ENCODE measurements around the gene ZKSCAN5. TPM values are rescaled to one million over a fixed set of nuclear protein-coding genes. Genes with fewer than 3 reads are reported as not detected.

ZKSCAN5 gene
- total RNA-seq, 1 donor from 2014 or later: 15.3 TPM

DNA sequence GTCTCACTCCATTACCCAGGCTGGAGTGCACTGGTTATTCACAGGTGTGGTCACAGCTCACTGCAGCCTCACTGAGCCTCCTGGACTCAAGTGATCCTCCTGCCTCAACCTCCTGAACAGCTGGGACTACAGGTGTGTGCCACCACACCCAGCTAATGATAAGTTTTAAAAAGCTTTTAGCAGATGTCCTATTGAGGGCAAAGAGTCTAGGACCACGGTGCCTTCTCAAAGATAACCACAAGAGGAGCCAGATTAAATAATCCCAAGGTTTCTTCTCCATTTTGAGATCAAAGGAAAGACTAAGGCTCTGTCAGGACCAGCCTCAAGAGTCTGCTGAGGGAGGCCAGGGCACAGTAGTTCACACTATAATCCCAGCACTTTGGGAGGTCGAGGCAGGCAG lies 43.2 kb upstream of the ZKSCAN5 start:
- Histone ChIP-seq H3K36me3 (ENCODE audit: insufficient read depth, low read length) (peaks cover 33% of the 10 kb centered on the region), H3K27me3 (ENCODE audit: insufficient read depth, low read length) (no peaks in the 10 kb centered on the region), H3K4me2 (ENCODE audit: low read length) (no peak overlapping the region), H3K9ac (ENCODE audit: low read length) (no peak overlapping the region), H3K9me3 (ENCODE audit: insufficient read depth, low read depth, low read length) (no peaks in the 10 kb centered on the region), H3K79me2 (ENCODE audit: insufficient read depth, low read length) (peaks cover 98% of the 10 kb centered on the region), H3K4me3 (ENCODE audit: insufficient read depth, low read depth, low read length) (no peak overlapping the region), H2AFZ (ENCODE audit: low read depth, low read length) (no peak overlapping the region), H3K4me1 (ENCODE audit: insufficient read depth, low read length) (peaks cover 8% of the 10 kb centered on the region), H4K20me1 (ENCODE audit: insufficient read depth, low read length) (peaks cover 66% of the 10 kb centered on the region), H3K27ac (ENCODE audit: low read depth, low read length) (no peak overlapping the region)
- peaks cover 18% of the 10 kb centered on the region for H3K36me3 Mint-ChIP-seq (ENCODE audit: low read depth, unreplicated experiment)
- no peaks in the 10 kb centered on the region for H3K27me3 Mint-ChIP-seq (ENCODE audit: low read depth, unreplicated experiment)
- H3K9me3 Mint-ChIP-seq (ENCODE audit: unreplicated experiment): no peaks in the 10 kb centered on the region
- peaks cover 9% of the 10 kb centered on the region for H3K4me1 Mint-ChIP-seq (ENCODE audit: low read depth, unreplicated experiment)
- H3K4me3 Mint-ChIP-seq (ENCODE audit: unreplicated experiment): no peak overlapping the region
- H3K27ac Mint-ChIP-seq (ENCODE audit: unreplicated experiment): no peak overlapping the region
- DNase-seq (ENCODE audit: low read depth): no peak
- FAIRE-seq: no peak
- TF ChIP-seq, protein P1, sequence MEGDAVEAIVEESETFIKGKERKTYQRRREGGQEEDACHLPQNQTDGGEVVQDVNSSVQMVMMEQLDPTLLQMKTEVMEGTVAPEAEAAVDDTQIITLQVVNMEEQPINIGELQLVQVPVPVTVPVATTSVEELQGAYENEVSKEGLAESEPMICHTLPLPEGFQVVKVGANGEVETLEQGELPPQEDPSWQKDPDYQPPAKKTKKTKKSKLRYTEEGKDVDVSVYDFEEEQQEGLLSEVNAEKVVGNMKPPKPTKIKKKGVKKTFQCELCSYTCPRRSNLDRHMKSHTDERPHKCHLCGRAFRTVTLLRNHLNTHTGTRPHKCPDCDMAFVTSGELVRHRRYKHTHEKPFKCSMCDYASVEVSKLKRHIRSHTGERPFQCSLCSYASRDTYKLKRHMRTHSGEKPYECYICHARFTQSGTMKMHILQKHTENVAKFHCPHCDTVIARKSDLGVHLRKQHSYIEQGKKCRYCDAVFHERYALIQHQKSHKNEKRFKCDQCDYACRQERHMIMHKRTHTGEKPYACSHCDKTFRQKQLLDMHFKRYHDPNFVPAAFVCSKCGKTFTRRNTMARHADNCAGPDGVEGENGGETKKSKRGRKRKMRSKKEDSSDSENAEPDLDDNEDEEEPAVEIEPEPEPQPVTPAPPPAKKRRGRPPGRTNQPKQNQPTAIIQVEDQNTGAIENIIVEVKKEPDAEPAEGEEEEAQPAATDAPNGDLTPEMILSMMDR (IDR thresholded peaks at IDR 0.05; ENCODE audit: insufficient read depth, low read depth, low read length): no peak
- no peak for TF ChIP-seq EZH2 (IDR thresholded peaks at IDR 0.05; ENCODE audit: insufficient read depth, low read length)

DNA sequence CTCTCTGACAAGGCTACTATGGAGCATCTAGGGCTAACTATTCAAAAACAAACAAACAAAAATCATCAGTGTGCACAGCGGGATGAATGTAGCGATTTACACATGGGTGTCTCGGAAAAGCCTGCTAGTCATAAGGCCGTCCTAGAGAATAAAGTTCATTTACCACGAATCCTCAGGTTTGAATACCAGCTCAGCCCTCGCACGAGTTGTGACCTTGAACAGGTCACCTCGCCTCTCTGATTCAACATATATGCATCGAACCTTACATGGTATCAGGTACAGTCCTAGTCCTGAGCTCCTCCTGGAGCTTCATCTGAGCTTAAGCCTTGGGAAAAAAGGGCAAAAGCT lies 39.1 kb upstream of the ZKSCAN5 start:
- Histone ChIP-seq H3K4me3 (ENCODE audit: insufficient read depth, low read depth, low read length) (peak overlapping the region; percentile 92), H3K4me2 (ENCODE audit: low read length) (peak overlapping the region; percentile 95), H3K36me3 (ENCODE audit: insufficient read depth, low read length) (peaks cover 11% of the 10 kb centered on the region), H3K27ac (ENCODE audit: low read depth, low read length) (peak overlapping the region; percentile 86), H3K27me3 (ENCODE audit: insufficient read depth, low read length) (no peaks in the 10 kb centered on the region), H3K9me3 (ENCODE audit: insufficient read depth, low read depth, low read length) (no peaks in the 10 kb centered on the region), H3K4me1 (ENCODE audit: insufficient read depth, low read length) (peaks cover 8% of the 10 kb centered on the region), H4K20me1 (ENCODE audit: insufficient read depth, low read length) (peaks cover 27% of the 10 kb centered on the region), H2AFZ (ENCODE audit: low read depth, low read length) (peak overlapping the region; percentile 97), H3K79me2 (ENCODE audit: insufficient read depth, low read length) (peaks cover 58% of the 10 kb centered on the region), H3K9ac (ENCODE audit: low read length) (peak overlapping the region; percentile 93)
- DNase-seq (ENCODE audit: low read depth) (no peak), FAIRE-seq (no peak)
- Mint-ChIP-seq H3K27me3 (ENCODE audit: low read depth, unreplicated experiment) (no peaks in the 10 kb centered on the region), H3K4me1 (ENCODE audit: low read depth, unreplicated experiment) (peaks cover 7% of the 10 kb centered on the region), H3K27ac (ENCODE audit: unreplicated experiment) (peak overlapping the region; percentile 76), H3K36me3 (ENCODE audit: low read depth, unreplicated experiment) (peaks cover 11% of the 10 kb centered on the region), H3K9me3 (ENCODE audit: unreplicated experiment) (no peaks in the 10 kb centered on the region), H3K4me3 (ENCODE audit: unreplicated experiment) (peak overlapping the region; percentile 89)
- TF ChIP-seq, protein P1 (IDR thresholded peaks at IDR 0.05; ENCODE audit: insufficient read depth, low read depth, low read length): no peak
- TF ChIP-seq EZH2 (IDR thresholded peaks at IDR 0.05; ENCODE audit: insufficient read depth, low read length): no peak

DNA sequence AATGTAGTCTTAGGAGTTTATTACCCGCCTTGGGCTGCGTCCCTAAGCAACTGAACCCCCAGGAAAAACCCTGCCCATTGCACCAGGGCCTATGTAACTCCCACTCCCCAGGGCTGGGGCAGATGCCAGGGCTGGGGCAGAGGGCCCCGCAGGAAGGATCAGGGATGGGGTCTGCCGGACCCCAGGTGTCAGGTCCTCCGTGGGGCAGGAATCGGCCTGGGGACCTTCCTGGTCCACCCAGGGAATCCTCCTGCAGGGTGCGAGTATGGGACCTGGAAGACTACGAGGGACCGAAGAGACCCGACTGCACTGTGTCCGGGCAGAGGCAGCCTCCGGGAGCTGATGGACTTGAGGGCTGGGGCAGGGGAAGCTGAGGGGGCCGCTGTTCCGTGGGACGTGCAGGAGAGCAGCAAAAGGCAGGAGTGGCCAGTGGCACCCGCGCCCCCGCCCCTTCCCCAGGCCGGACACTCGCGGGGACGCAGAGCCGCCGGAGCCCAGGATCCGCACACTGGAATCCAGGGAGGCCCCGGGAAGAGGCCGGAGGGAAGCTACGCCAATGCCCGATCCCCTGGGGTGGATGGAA lies 36.0 kb upstream of the ZKSCAN5 start:
- FAIRE-seq (no peak), DNase-seq (ENCODE audit: low read depth) (no peak)

More for the DNA sequence above, 36.0 kb upstream of the ZKSCAN5 start:
- Histone ChIP-seq H3K27ac (ENCODE audit: low read depth, low read length) (no peak overlapping the region), H3K4me2 (ENCODE audit: low read length) (no peak overlapping the region), H3K4me1 (ENCODE audit: insufficient read depth, low read length) (peaks cover 8% of the 10 kb centered on the region), H3K36me3 (ENCODE audit: insufficient read depth, low read length) (peaks cover 6% of the 10 kb centered on the region), H3K4me3 (ENCODE audit: insufficient read depth, low read depth, low read length) (no peak overlapping the region), H3K9ac (ENCODE audit: low read length) (no peak overlapping the region), H3K27me3 (ENCODE audit: insufficient read depth, low read length) (no peaks in the 10 kb centered on the region), H3K9me3 (ENCODE audit: insufficient read depth, low read depth, low read length) (no peaks in the 10 kb centered on the region), H3K79me2 (ENCODE audit: insufficient read depth, low read length) (peaks cover 35% of the 10 kb centered on the region), H2AFZ (ENCODE audit: low read depth, low read length) (no peak overlapping the region), H4K20me1 (ENCODE audit: insufficient read depth, low read length) (peaks cover 4% of the 10 kb centered on the region)
- H3K36me3 Mint-ChIP-seq (ENCODE audit: low read depth, unreplicated experiment): peaks cover 7% of the 10 kb centered on the region
- TF ChIP-seq EZH2 (IDR thresholded peaks at IDR 0.05; ENCODE audit: insufficient read depth, low read length): no peak
- TF ChIP-seq, protein P1 (IDR thresholded peaks at IDR 0.05; ENCODE audit: insufficient read depth, low read depth, low read length): no peak
- H3K4me1 Mint-ChIP-seq (ENCODE audit: low read depth, unreplicated experiment): peaks cover 2% of the 10 kb centered on the region
- no peaks in the 10 kb centered on the region for H3K9me3 Mint-ChIP-seq (ENCODE audit: unreplicated experiment)
- no peak overlapping the region for H3K27ac Mint-ChIP-seq (ENCODE audit: unreplicated experiment)
- H3K4me3 Mint-ChIP-seq (ENCODE audit: unreplicated experiment): no peak overlapping the region
- H3K27me3 Mint-ChIP-seq (ENCODE audit: low read depth, unreplicated experiment): no peaks in the 10 kb centered on the region

All from astrocyte (in vitro differentiated cells and primary cell).